Measurements from ENCODE around the gene ZC2HC1B. TPM values are rescaled to one million over a fixed set of nuclear protein-coding genes. Genes with fewer than 3 reads are reported as not detected.

ZC2HC1B gene
- total and polyA plus RNA-seq, 2 of the 8 experiments (the other 6 are each of a cell fraction or from before 2014, with no cell fraction given), result not detected

- TF ChIP-seq, protein P1, sequence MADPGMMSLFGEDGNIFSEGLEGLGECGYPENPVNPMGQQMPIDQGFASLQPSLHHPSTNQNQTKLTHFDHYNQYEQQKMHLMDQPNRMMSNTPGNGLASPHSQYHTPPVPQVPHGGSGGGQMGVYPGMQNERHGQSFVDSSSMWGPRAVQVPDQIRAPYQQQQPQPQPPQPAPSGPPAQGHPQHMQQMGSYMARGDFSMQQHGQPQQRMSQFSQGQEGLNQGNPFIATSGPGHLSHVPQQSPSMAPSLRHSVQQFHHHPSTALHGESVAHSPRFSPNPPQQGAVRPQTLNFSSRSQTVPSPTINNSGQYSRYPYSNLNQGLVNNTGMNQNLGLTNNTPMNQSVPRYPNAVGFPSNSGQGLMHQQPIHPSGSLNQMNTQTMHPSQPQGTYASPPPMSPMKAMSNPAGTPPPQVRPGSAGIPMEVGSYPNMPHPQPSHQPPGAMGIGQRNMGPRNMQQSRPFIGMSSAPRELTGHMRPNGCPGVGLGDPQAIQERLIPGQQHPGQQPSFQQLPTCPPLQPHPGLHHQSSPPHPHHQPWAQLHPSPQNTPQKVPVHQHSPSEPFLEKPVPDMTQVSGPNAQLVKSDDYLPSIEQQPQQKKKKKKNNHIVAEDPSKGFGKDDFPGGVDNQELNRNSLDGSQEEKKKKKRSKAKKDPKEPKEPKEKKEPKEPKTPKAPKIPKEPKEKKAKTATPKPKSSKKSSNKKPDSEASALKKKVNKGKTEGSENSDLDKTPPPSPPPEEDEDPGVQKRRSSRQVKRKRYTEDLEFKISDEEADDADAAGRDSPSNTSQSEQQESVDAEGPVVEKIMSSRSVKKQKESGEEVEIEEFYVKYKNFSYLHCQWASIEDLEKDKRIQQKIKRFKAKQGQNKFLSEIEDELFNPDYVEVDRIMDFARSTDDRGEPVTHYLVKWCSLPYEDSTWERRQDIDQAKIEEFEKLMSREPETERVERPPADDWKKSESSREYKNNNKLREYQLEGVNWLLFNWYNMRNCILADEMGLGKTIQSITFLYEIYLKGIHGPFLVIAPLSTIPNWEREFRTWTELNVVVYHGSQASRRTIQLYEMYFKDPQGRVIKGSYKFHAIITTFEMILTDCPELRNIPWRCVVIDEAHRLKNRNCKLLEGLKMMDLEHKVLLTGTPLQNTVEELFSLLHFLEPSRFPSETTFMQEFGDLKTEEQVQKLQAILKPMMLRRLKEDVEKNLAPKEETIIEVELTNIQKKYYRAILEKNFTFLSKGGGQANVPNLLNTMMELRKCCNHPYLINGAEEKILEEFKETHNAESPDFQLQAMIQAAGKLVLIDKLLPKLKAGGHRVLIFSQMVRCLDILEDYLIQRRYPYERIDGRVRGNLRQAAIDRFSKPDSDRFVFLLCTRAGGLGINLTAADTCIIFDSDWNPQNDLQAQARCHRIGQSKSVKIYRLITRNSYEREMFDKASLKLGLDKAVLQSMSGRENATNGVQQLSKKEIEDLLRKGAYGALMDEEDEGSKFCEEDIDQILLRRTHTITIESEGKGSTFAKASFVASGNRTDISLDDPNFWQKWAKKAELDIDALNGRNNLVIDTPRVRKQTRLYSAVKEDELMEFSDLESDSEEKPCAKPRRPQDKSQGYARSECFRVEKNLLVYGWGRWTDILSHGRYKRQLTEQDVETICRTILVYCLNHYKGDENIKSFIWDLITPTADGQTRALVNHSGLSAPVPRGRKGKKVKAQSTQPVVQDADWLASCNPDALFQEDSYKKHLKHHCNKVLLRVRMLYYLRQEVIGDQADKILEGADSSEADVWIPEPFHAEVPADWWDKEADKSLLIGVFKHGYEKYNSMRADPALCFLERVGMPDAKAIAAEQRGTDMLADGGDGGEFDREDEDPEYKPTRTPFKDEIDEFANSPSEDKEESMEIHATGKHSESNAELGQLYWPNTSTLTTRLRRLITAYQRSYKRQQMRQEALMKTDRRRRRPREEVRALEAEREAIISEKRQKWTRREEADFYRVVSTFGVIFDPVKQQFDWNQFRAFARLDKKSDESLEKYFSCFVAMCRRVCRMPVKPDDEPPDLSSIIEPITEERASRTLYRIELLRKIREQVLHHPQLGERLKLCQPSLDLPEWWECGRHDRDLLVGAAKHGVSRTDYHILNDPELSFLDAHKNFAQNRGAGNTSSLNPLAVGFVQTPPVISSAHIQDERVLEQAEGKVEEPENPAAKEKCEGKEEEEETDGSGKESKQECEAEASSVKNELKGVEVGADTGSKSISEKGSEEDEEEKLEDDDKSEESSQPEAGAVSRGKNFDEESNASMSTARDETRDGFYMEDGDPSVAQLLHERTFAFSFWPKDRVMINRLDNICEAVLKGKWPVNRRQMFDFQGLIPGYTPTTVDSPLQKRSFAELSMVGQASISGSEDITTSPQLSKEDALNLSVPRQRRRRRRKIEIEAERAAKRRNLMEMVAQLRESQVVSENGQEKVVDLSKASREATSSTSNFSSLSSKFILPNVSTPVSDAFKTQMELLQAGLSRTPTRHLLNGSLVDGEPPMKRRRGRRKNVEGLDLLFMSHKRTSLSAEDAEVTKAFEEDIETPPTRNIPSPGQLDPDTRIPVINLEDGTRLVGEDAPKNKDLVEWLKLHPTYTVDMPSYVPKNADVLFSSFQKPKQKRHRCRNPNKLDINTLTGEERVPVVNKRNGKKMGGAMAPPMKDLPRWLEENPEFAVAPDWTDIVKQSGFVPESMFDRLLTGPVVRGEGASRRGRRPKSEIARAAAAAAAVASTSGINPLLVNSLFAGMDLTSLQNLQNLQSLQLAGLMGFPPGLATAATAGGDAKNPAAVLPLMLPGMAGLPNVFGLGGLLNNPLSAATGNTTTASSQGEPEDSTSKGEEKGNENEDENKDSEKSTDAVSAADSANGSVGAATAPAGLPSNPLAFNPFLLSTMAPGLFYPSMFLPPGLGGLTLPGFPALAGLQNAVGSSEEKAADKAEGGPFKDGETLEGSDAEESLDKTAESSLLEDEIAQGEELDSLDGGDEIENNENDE (IDR thresholded peaks at IDR 0.05; ENCODE audit: insufficient replicate concordance, low read length), result no peak
- TF ChIP-seq RFX5 (IDR thresholded peaks at IDR 0.05; ENCODE audit: borderline replicate concordance, low read depth, low read length), result no peak
- no peak for TF ChIP-seq CBX5 (IDR thresholded peaks at IDR 0.05; ENCODE audit: low read depth, low read length)
- no peak for TF ChIP-seq CBX8 (IDR thresholded peaks at IDR 0.05; ENCODE audit: borderline replicate concordance, low read depth, low read length)
- TF ChIP-seq YY1 (IDR thresholded peaks at IDR 0.05; ENCODE audit: low read depth, low read length), result no peak
- no peak for TF ChIP-seq POLR2AphosphoS5 (IDR thresholded peaks at IDR 0.05; ENCODE audit: low read depth, low read length)
- TF ChIP-seq CREB1 (IDR thresholded peaks at IDR 0.05), result no peak
- no peak for TF ChIP-seq ASH2L (IDR thresholded peaks at IDR 0.05; ENCODE audit: low read length)
- TF ChIP-seq, protein P2, sequence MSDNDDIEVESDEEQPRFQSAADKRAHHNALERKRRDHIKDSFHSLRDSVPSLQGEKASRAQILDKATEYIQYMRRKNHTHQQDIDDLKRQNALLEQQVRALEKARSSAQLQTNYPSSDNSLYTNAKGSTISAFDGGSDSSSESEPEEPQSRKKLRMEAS (IDR thresholded peaks at IDR 0.05), result no peak
- TF ChIP-seq JUN (IDR thresholded peaks at IDR 0.05; ENCODE audit: low read depth, low read length), result no peak
- TF ChIP-seq KDM4A (IDR thresholded peaks at IDR 0.05; ENCODE audit: low read depth, low read length, severe bottlenecking), result no peak
- no peak for TF ChIP-seq ZNF274 (IDR thresholded peaks at IDR 0.05; ENCODE audit: borderline replicate concordance, extremely low read depth, low read length)
Observed at GRCh38 chr6:143982968-143983367, 118.7 kb downstream of the ZC2HC1B start (continued).
